Activated CD4-positive, alpha-beta T cell treated with anti-CD3 and anti-CD28 coated beads for 36 hours (primary cell): ENCODE data around the gene RCL1. TPM values are rescaled to one million over a fixed set of nuclear protein-coding genes. Genes with fewer than 3 reads are reported as not detected.
"Not testable (repeated sequence)": the region's sequence is repeated elsewhere in the genome, so short reads cannot be mapped to it uniquely, and the experiment has no call there.

ENCODE experiments used
- ATAC-seq: fragments of 200-7000 bp; cut with Tn5 transposase; one replicate; pipeline ENCODE4 v1.10.0; 2021; ENCODE audit warnings: mild to moderate bottlenecking, moderate library complexity
- CTCF ChIA-PET: fragments of 350-600 bp; sonication (Branson Sonifier 250); formaldehyde crosslinking; loops from one replicate; lab custom pipeline; 2021; ENCODE audit warnings: antibody characterized with exemption; lab: Charles Lee
- POLR2A ChIA-PET: fragments of 350-600 bp; sonication (Branson Sonifier 250); formaldehyde crosslinking; loops from one replicate; lab custom pipeline; 2021; ENCODE audit warnings: antibody characterized with exemption, inconsistent platforms; lab: Charles Lee
- DNase-seq: peaks from one replicate; pipeline ENCODE4 v3.0.0-alpha.2; 2020
- H3K27ac Mint-ChIP-seq: one replicate; pipeline ENCODE4 v1.8.0; 2021; ENCODE audit warnings: mixed read lengths
- H3K27me3 Mint-ChIP-seq: one replicate; pipeline ENCODE4 v1.8.0; 2021; ENCODE audit warnings: mixed read lengths
- H3K36me3 Mint-ChIP-seq: one replicate; pipeline ENCODE4 v1.8.0; 2021; ENCODE audit warnings: low read depth, mixed read lengths
- H3K4me1 Mint-ChIP-seq: one replicate; pipeline ENCODE4 v1.8.0; 2021; ENCODE audit warnings: mixed read lengths
- H3K4me3 Mint-ChIP-seq: one replicate; pipeline ENCODE4 v1.8.0; 2021; ENCODE audit warnings: mild to moderate bottlenecking, moderate library complexity, mixed read lengths
- H3K9me3 Mint-ChIP-seq: one replicate; pipeline ENCODE4 v1.8.0; 2021; ENCODE audit warnings: low read depth, mixed read lengths
- intact Hi-C, 2 experiments: fragments of 100-400 bp; cut with DNase I in 1 of 2; cut with micrococcal nuclease in 1 of 2; formaldehyde crosslinking; loops; one replicate each; pipeline versions ENCODE4 v1.14.2 to v1.15.1; 2022 to 2024; cut with DNase I, micrococcal nuclease
- total RNA-seq, 2 experiments: library from RNA; stranded (reverse); gene quantifications; one replicate each; pipeline ENCODE4 v1.2.3, GENCODE V29; 2021

RCL1 gene
- total RNA-seq, 2 experiments from 2014 or later = 27.0 to 36.4 TPM

DNA sequence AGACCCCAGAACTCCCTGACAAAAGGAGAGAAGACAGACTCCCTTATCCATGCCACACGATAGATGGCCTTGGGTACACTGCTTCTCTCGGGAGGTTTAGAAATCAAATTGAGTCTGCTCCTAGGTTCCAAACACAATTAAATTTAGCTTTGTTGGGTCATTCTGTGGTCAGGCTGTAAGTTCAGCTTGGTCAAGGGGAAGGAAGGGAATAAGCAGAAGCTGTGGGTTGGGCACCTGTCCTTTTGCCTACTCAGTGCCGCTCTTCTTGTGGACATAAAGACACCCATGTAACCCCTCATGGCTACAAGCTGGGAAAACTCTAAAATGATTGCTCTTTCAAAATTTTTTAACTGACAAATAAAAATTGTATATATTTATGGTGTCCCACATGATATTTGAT lies 32.6 kb upstream of the RCL1 start:
- Mint-ChIP-seq H3K27me3 (peaks cover 7% of the 10 kb centered on the region), H3K4me1 (peaks cover 15% of the 10 kb centered on the region), H3K36me3 (no peaks in the 10 kb centered on the region), H3K27ac (no peak overlapping the region), H3K4me3 (no peak overlapping the region), H3K9me3 (no peaks in the 10 kb centered on the region)
- intact Hi-C loops = loop anchor here (5.0 to 10.0 kb wide), 5 partner anchors 37 to 682 kb away; partner anchors contain the start of gene INSL6 (in 1 of the 2)
- POLR2A ChIA-PET = no interaction called here
- ATAC-seq (no peak), DNase-seq (no peak)
- CTCF ChIA-PET = interaction anchor here (0.7 to 10.1 kb wide), 33 partner anchors 8 to 860 kb away, joined by 3 to 95 read pairs (median 4); partner anchors contain the start of genes AK3, INSL6 and JAK2

DNA sequence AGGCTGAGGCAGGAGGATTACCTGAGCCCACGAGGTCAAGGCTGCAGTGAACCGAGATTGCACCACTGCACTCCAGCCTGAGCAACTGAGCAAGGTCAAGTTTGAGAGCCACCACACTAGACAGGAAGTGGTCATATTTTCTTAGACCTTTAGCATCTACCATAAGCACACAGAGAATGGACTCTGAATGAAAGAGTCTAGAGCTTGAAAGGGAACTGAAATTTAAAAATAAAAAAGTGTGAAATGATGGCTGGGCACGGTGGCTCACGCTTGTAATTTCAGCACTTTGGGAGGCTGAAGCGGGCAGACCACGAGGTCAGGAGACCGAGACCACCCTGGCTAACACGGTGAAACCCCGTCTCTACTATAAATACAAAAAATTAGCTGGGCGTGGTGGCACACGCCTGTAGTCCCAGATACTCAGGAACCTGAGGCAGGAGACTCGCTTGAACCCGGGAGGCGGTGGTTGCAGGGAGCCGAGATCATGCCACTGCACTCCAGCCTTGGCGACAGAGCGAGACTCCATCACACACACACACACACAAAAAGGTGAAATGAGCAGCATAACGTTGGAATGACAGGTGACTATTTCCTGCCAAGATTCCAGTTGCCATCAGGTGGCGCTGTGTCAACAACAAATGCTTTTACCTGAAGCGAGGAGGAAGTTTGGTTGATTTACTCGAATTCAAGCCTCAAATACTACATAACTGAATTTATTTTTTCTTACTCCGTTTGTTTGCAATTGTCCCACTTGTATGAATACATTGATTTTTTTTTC lies 30.4 kb upstream of the RCL1 start:
- ATAC-seq = peak; percentile 86
- ChIA-PET CTCF (interaction anchor here (0.6 to 10.1 kb wide), 36 partner anchors 8 to 838 kb away, joined by 3 to 95 read pairs (median 3); partner anchors contain the start of genes JAK2 and RCL1), POLR2A (interaction anchor here (0.5 kb wide), 1 partner anchor 796 kb away, joined by 3 read pairs; no protein-coding TSS in a partner anchor)
- intact Hi-C loops = loop anchor here (1.0 to 10.0 kb wide), 11 partner anchors 31 to 839 kb away; partner anchors contain the start of genes INSL6 (in 1 of the 2) and RCL1 (in 1 of the 2)
- Mint-ChIP-seq H3K36me3 (no peaks in the 10 kb centered on the region), H3K27ac (peak overlapping the region; percentile 55), H3K27me3 (peaks cover 7% of the 10 kb centered on the region), H3K4me3 (peak overlapping the region; percentile 43), H3K4me1 (peaks cover 15% of the 10 kb centered on the region), H3K9me3 (no peaks in the 10 kb centered on the region)
- peak; percentile 90 for DNase-seq

DNA sequence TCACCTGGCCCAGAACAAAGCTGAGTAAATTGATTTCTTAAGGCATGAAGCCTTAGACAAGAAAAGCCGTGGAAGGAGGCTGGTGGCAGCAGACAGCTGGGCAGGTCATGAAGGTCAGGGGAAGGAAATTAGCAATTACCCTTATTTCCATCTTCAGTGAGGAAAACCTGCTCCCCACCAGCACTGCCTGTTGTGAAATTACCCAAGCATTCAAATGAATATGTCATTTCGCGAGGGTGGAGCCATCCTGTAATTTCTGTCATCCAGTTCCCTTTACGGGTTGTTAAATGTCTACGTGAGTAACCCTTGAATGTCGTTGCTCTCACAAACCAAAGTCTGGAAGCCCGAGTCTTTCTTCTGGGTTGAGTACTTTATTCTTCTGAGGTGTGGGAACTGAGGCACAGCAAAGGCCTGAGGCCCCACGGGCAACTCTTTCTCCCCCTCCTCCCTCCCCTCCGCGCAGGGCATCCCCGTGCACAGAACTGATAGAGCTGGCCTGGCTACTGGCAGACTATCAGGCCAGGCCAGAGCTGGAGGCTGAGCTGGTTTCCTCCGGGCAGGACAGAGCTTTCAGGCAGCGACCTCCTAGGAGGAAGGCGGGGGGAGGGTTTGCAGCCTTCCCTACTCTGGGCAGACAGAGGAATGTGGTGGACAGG lies 29.7 kb upstream of the RCL1 start:
- POLR2A ChIA-PET = no interaction called here
- ATAC-seq (peak; percentile 40), DNase-seq (peak; percentile 42)
- CTCF ChIA-PET = interaction anchor here (0.6 to 10.1 kb wide), 33 partner anchors 8 to 837 kb away, joined by 3 to 95 read pairs (median 3); partner anchors contain the start of genes JAK2 and RCL1
- Mint-ChIP-seq H3K27me3 (peaks cover 7% of the 10 kb centered on the region), H3K4me3 (peak overlapping the region; percentile 43), H3K36me3 (no peaks in the 10 kb centered on the region), H3K9me3 (no peaks in the 10 kb centered on the region), H3K4me1 (peaks cover 15% of the 10 kb centered on the region), H3K27ac (peak overlapping the region; percentile 55)
- intact Hi-C loops = loop anchor here (1.0 to 10.0 kb wide), 12 partner anchors 30 to 838 kb away; partner anchors contain the start of genes INSL6 (in 1 of the 2) and RCL1 (in 1 of the 2)

GRCh38 chr9:4764033-4764432 lies 28.7 kb upstream of the RCL1 start:
- H3K9me3 Mint-ChIP-seq = no peaks in the 10 kb centered on the region
- H3K27me3 Mint-ChIP-seq = peaks cover 7% of the 10 kb centered on the region
- DNase-seq = no peak
- POLR2A ChIA-PET = no interaction called here
- H3K27ac Mint-ChIP-seq = no peak overlapping the region
- intact Hi-C loops = loop anchor here (5.0 to 10.0 kb wide), 5 partner anchors 33 to 678 kb away; partner anchors contain the start of gene INSL6 (in 1 of the 2)
- H3K4me3 Mint-ChIP-seq = no peak overlapping the region
- no peak for ATAC-seq
- CTCF ChIA-PET = interaction anchor here (0.7 to 10.1 kb wide), 10 partner anchors 9 to 825 kb away, joined by 3 to 95 read pairs (median 10); partner anchors contain the start of gene JAK2
- peaks cover 15% of the 10 kb centered on the region for H3K4me1 Mint-ChIP-seq
- H3K36me3 Mint-ChIP-seq = no peaks in the 10 kb centered on the region

DNA sequence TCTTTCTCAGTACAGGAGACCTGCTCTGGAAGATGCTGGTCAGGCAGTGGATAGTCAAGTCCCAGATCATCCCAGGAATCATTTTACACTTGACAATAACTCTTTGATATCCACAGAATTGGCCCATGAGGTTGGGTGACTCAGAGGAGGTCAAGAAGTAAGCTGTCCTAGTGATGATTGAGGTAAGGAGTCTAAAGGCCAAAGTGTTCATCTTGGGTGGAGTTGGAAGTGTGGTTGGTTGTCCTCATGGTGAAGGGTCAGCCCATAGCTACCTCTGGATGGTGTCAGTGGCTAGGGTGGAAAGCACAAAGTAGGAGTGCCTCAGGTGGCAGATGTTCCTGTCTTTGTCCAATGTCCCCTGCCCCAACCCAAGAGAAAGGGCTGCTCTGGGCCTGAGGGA lies 24.1 kb upstream of the RCL1 start:
- no peak overlapping the region for H3K27ac Mint-ChIP-seq
- intact Hi-C loops = loop anchor here in 1 of 2 experiments (10.0 kb wide), 1 partner anchor 96 kb away; no protein-coding TSS in a partner anchor
- H3K9me3 Mint-ChIP-seq = no peaks in the 10 kb centered on the region
- no peaks in the 10 kb centered on the region for H3K36me3 Mint-ChIP-seq
- peaks cover 2% of the 10 kb centered on the region for H3K27me3 Mint-ChIP-seq
- ChIA-PET CTCF (interaction anchor here (1.2 kb wide), 1 partner anchor 9 kb away, joined by 4 read pairs; no protein-coding TSS in a partner anchor), POLR2A (no interaction called here)
- ATAC-seq (no peak), DNase-seq (no peak)
- peaks cover 6% of the 10 kb centered on the region for H3K4me1 Mint-ChIP-seq
- H3K4me3 Mint-ChIP-seq = no peak overlapping the region

GRCh38 chr9:4769321-4770080 lies 23.2 kb upstream of the RCL1 start:
- CTCF ChIA-PET = interaction anchor here (0.6 to 0.8 kb wide), 2 partner anchors 15 to 16 kb away, joined by 3 to 4 read pairs; no protein-coding TSS in a partner anchor
- ATAC-seq = peak; percentile 99
- Mint-ChIP-seq H3K27me3 (peaks cover 2% of the 10 kb centered on the region), H3K4me3 (no peak overlapping the region), H3K4me1 (peaks cover 6% of the 10 kb centered on the region), H3K27ac (no peak overlapping the region), H3K36me3 (no peaks in the 10 kb centered on the region), H3K9me3 (no peaks in the 10 kb centered on the region)
- POLR2A ChIA-PET = no interaction called here
- intact Hi-C loops = loop anchor here in 1 of 2 experiments (10.0 kb wide), 1 partner anchor 95 kb away; no protein-coding TSS in a partner anchor
- peak; percentile 57 for DNase-seq

- no peaks in the 10 kb centered on the region for H3K9me3 Mint-ChIP-seq
- H3K36me3 Mint-ChIP-seq = no peaks in the 10 kb centered on the region
- intact Hi-C loops = no loop called here
- H3K4me1 Mint-ChIP-seq = peaks cover 6% of the 10 kb centered on the region
- ATAC-seq = no peak
- ChIA-PET CTCF (interaction anchor here (1.3 kb wide), 1 partner anchor 9 kb away, joined by 4 read pairs; no protein-coding TSS in a partner anchor), POLR2A (no interaction called here)
- no peak for DNase-seq
- peaks cover 2% of the 10 kb centered on the region for H3K27me3 Mint-ChIP-seq
- H3K27ac Mint-ChIP-seq = no peak overlapping the region
- no peak overlapping the region for H3K4me3 Mint-ChIP-seq
Measured at GRCh38 chr9:4771788-4772187, 21.0 kb upstream of the RCL1 start.

DNA sequence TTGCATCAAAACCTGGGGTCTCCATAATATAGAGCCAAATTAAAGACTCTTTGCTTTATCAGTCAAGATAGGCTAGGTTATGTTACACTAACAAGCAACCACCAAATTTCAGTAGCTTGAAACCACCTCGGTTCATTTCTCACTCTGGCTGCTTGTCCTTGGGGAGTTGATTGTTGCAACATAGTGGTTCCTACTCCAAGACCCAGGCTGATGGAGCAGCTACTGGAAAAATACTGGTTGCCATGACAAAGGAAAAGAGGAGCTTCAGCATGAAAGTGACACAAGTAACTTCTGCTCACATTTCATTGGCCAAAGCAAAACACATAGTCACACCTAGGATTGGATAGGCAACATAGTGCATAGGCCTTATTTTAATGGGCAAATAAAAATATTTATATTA lies 18.5 kb upstream of the RCL1 start:
- H3K9me3 Mint-ChIP-seq = no peaks in the 10 kb centered on the region
- H3K27me3 Mint-ChIP-seq = peaks cover 2% of the 10 kb centered on the region
- no peak overlapping the region for H3K27ac Mint-ChIP-seq
- intact Hi-C loops = no loop called here
- CTCF ChIA-PET = interaction anchor here (1.1 kb wide), 1 partner anchor 15 kb away, joined by 6 read pairs; no protein-coding TSS in a partner anchor
- no peak overlapping the region for H3K4me3 Mint-ChIP-seq
- no peak for DNase-seq
- peaks cover 3% of the 10 kb centered on the region for H3K4me1 Mint-ChIP-seq
- POLR2A ChIA-PET = no interaction called here
- H3K36me3 Mint-ChIP-seq = no peaks in the 10 kb centered on the region
- no peak for ATAC-seq

- ATAC-seq, intact Hi-C loops, H3K36me3 Mint-ChIP-seq: not testable (repeated sequence)
Measured at GRCh38 chr9:4774958-4775357, 17.8 kb upstream of the RCL1 start.

DNA sequence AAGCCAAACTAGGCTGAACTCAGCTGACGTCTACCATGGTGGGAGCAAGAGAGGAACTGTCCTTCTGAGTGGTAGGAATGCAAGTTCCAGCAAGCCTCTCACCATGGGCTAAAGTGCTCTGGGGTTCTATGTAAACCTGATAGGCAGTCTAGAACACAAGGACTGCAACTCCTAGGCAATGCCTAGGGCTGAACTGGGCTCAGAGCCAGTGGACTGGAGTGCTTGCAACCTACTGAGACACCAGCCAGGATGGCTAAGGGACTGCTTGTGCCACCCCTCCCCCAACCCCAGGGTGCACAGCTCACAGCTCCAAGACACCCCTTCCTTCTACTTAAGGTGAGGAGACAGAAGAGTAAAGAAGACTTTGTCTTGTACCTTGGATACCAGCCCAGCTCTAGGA lies 12.1 kb upstream of the RCL1 start:
- Mint-ChIP-seq H3K9me3 (no peaks in the 10 kb centered on the region), H3K4me3 (no peak overlapping the region), H3K36me3 (no peaks in the 10 kb centered on the region), H3K27ac (no peak overlapping the region), H3K27me3 (peaks cover 3% of the 10 kb centered on the region), H3K4me1 (no peaks in the 10 kb centered on the region)
- ChIA-PET CTCF (interaction anchor here (0.6 to 1.6 kb wide), 3 partner anchors 18 to 484 kb away, joined by 4 to 5 read pairs (median 5); no protein-coding TSS in a partner anchor), POLR2A (no interaction called here)
- ATAC-seq (no peak), DNase-seq (no peak)
- intact Hi-C loops = no loop called here

More at GRCh38 chr9:4774958-4775357, 17.8 kb upstream of the RCL1 start:
- POLR2A ChIA-PET, H3K27me3 Mint-ChIP-seq, H3K4me3 Mint-ChIP-seq, DNase-seq, H3K9me3 Mint-ChIP-seq, H3K27ac Mint-ChIP-seq, CTCF ChIA-PET, H3K4me1 Mint-ChIP-seq: not testable (repeated sequence)
